Tibial nerve (tissue), 3 donors: ENCODE data around the gene PGC.

ENCODE experiments used
- POLR2A ChIP-seq, 2 donors: fragments of 450-650 bp; IDR thresholded peaks; one replicate each; pipeline ENCODE4 v1.6.1; 2017; ENCODE audit warnings: antibody characterized with exemption in 2 of 2, mild to moderate bottlenecking in 2 of 2, moderate library complexity in 2 of 2
- TF ChIP-seq, protein P1 (sequence below), 5 experiments: fragments of 200-600 bp in 3 of 5; fragments of 450-650 bp in 2 of 5; sonication (generic) in 3 of 5; IDR thresholded peaks; one replicate each; pipeline ENCODE4 v1.5.1; 2016 to 2019; ENCODE audit warnings: antibody characterized with exemption in 5 of 5, mild to moderate bottlenecking in 3 of 5, moderate library complexity in 2 of 5

DNA sequence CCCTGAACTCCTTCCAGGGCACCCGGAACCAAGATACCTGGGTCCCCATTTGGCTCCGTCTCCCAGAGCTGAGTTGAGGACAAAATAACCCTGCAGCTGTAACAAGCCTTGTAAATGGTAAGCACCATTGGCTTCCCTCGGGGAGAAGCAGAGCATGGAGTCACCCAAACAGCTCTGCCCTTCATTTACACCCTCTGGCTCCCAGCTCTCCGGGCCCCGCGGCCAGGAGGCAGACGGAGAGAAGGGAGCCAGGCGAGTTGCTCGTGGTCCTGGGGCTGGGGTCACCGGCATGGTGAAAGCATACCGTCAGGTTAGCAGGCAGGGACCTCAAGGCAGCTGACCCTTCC lies 13.9 kb downstream of the PGC start:
- TF ChIP-seq, protein P1, sequence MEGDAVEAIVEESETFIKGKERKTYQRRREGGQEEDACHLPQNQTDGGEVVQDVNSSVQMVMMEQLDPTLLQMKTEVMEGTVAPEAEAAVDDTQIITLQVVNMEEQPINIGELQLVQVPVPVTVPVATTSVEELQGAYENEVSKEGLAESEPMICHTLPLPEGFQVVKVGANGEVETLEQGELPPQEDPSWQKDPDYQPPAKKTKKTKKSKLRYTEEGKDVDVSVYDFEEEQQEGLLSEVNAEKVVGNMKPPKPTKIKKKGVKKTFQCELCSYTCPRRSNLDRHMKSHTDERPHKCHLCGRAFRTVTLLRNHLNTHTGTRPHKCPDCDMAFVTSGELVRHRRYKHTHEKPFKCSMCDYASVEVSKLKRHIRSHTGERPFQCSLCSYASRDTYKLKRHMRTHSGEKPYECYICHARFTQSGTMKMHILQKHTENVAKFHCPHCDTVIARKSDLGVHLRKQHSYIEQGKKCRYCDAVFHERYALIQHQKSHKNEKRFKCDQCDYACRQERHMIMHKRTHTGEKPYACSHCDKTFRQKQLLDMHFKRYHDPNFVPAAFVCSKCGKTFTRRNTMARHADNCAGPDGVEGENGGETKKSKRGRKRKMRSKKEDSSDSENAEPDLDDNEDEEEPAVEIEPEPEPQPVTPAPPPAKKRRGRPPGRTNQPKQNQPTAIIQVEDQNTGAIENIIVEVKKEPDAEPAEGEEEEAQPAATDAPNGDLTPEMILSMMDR (IDR thresholded peaks at IDR 0.05): no peak
- TF ChIP-seq POLR2A (IDR thresholded peaks at IDR 0.05): no peak
